Heart right ventricle (tissue), 16 donors: Measurements from ENCODE around the gene PITPNB. TPM values are rescaled to one million over a fixed set of nuclear protein-coding genes. Genes with fewer than 3 reads are reported as not detected.

Experiments used
- ATAC-seq, 8 donors: fragments of 200-7000 bp; cut with Tn5 transposase; one replicate each; pipeline ENCODE4 v1.9.1; 2020; ENCODE audit warnings: mild to moderate bottlenecking in 8 of 8, moderate library complexity in 8 of 8, moderate number of reproducible peaks in 1 of 8
- DNase-seq, 2 donors: peaks; one replicate each; pipeline ENCODE4 v3.0.0-alpha.2; 2020
- H3K27ac ChIP-seq, 10 donors: fragments of 200-600 bp; sonication (generic) in 2 of 10; one replicate each; pipeline versions ENCODE4 v1.5.0 to v1.8.0; 2020 to 2022; ENCODE audit warnings: mild to moderate bottlenecking in 3 of 10
- H3K27me3 ChIP-seq, 7 donors: fragments of 200-600 bp; one replicate each; pipeline ENCODE4 v1.8.0; 2021 to 2022; ENCODE audit warnings: mild to moderate bottlenecking in 2 of 7
- H3K36me3 ChIP-seq, 9 donors: fragments of 200-600 bp; sonication (generic) in 1 of 9; one replicate each; pipeline versions ENCODE4 v1.5.0 to v1.8.0; 2020 to 2022; ENCODE audit warnings: mild to moderate bottlenecking in 2 of 9
- H3K4me1 ChIP-seq, 9 donors: fragments of 200-600 bp; sonication (generic) in 1 of 9; one replicate each; pipeline versions ENCODE4 v1.5.0 to v1.8.0; 2020 to 2022; ENCODE audit warnings: mild to moderate bottlenecking in 4 of 9
- H3K4me3 ChIP-seq, 10 donors: fragments of 200-600 bp; sonication (generic) in 2 of 10; one replicate each; pipeline versions ENCODE4 v1.5.0 to v1.8.0; 2020 to 2022; ENCODE audit warnings: mild to moderate bottlenecking in 7 of 10, moderate library complexity in 2 of 10
- H3K9me3 ChIP-seq, 11 donors: fragments of 200-600 bp in 10 of 11; sonication (generic) in 2 of 11; one replicate each; pipeline versions ENCODE4 v1.5.0 to v1.8.0; 2013 to 2022; ENCODE audit warnings: mild to moderate bottlenecking in 2 of 11, control low read depth in 1 of 11, moderate library complexity in 1 of 11
- WGBS, 2 donors: extraction: QIAGEN DNeasy Blood & Tissue Kit; methylation state at CpG; one replicate each; pipeline ENCODE4 v1.1.7; 2013; ENCODE audit warnings: inconsistent platforms in 1 of 2; 5-methylcytosine and 5-hydroxymethylcytosine counted together
- intact Hi-C, 10 donors: fragments of 100-400 bp; cut with DNase I; formaldehyde crosslinking; loops; one replicate each; pipeline versions ENCODE4 v1.11.1 to v1.14.2; 2022
- polyA plus RNA-seq, 2 donors: library from polyadenylated mRNA; stranded (reverse); fragments of 200-250 nt; gene quantifications; one replicate each; pipeline ENCODE4 v1.2.3, GENCODE V29; 2013
- total RNA-seq, 10 donors: library from RNA; stranded (reverse); fragmentation: NEBNext Ultra II Directional in 3 of 10; extraction: Animal tissue kit (Norgen Biotek cat#: 25700) in 3 of 10; gene quantifications; one replicate each; pipeline versions ENCODE4 v1.2.1 to v1.2.4, GENCODE V29; 2021 to 2023
- TF ChIP-seq, protein P1 (sequence below), 9 donors: fragments of 200-600 bp; sonication (generic) in 2 of 9; IDR thresholded peaks; one replicate each; pipeline versions ENCODE4 v1.5.0 to v1.8.0; 2021 to 2022; ENCODE audit warnings: antibody characterized with exemption in 9 of 9, mild to moderate bottlenecking in 5 of 9, moderate library complexity in 1 of 9
- donor health status: Arrhythmogenic right ventricular cardiomyopathy.
- donor health status: ischemic (EF 13 %, LVEDD 7.1; RV severe dilation, severe dysfunction).
- donor health status: healthy with polysubstance abuse.
- donor health status: DM: no; HTN: yes; CAD: no.
- donor health status: DM: no; HTN: no; CAD: no.
- donor health status: ischemic (EF 25% LVEDD 6.9; RV normal size, moderate dysfunction).
- donor health status: ischemic (EF 25% LVEDD 5.7; RV mildly dilated, moderate dysfunction).
- donor health status: healthy.
- donor health status: DM: yes; HTN: yes; CAD: no.
- donor health status: Ischemic cardiomyopathy.
- donor health status: ischemic (EF 35%, LVEDD 5.7; RV mildly dilated, moderate dysfunction).
- donor health status: nonischemic (EF 11% LVEDD 7.7; RV severe dilation, severe dysfunction).
- donor health status: DM: yes; HTN: yes; CAD: no.
- donor health status: PGD.
- donor health status: ischemic (EF 29% LVEDD 5.4; RV normal size, mild dysfunction).
- donor health status: nonischemic (EF 23%, LVEDD 6.1; RV moderate dilation, normal function).

The PITPNB gene
- total and polyA plus RNA-seq, 12 donors = 16.0 to 78.3 (median 58.1) TPM

DNA sequence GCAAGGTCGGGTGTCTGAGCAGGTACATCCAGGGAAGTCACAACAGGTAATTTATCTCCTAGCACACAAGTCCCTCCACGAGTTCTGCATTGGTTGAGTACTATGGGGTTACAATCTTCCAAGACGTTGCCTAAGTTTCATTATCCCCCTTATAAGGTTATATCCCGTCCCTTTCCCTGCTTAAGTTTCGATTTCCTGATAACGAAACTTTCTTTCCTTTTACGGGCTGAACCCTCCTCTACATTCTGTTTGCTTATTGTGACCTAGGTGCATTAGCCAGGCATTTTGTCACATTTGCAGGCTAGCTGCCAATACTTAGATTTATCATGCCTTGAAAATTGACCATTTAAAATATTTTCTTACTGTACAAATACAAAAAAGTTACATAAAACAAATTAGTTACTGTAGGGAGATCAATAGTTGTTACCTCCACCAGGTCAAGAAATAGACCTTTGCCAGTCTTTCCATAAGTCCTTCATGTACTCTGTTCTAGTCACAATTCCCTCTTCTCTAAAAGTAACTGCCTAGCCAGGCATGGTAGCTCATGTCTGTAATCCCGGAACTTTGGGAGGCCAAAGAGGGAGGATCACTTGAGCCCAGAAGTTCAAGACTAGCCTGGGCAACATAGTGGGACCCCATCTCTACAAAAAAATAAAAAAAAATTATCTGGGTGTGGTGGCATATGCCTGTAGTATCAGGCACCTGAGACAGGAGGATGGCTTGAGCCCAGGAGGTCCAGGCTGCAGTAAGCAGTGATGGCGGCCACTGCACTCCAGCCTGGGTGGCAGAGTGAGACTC lies 14.3 kb upstream of the PITPNB start:
- H3K4me3 ChIP-seq = peak overlapping the region in 5 of 10 donors; percentile 0 to 48 (median 36)
- WGBS, 2 donors = 88 to 91% methylated on average over 9 of the region's 9 CpGs
- DNase-seq (no peak), ATAC-seq (peak in 3 of 8 donors; percentile 37 to 87 (median 64))
- TF ChIP-seq, protein P1, sequence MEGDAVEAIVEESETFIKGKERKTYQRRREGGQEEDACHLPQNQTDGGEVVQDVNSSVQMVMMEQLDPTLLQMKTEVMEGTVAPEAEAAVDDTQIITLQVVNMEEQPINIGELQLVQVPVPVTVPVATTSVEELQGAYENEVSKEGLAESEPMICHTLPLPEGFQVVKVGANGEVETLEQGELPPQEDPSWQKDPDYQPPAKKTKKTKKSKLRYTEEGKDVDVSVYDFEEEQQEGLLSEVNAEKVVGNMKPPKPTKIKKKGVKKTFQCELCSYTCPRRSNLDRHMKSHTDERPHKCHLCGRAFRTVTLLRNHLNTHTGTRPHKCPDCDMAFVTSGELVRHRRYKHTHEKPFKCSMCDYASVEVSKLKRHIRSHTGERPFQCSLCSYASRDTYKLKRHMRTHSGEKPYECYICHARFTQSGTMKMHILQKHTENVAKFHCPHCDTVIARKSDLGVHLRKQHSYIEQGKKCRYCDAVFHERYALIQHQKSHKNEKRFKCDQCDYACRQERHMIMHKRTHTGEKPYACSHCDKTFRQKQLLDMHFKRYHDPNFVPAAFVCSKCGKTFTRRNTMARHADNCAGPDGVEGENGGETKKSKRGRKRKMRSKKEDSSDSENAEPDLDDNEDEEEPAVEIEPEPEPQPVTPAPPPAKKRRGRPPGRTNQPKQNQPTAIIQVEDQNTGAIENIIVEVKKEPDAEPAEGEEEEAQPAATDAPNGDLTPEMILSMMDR (IDR thresholded peaks at IDR 0.05) = no peak
- intact Hi-C loops = no loop called here
- H3K9me3 ChIP-seq = no peaks in the 10 kb centered on the region
- H3K27me3 ChIP-seq = no peaks in the 10 kb centered on the region
- no peaks in the 10 kb centered on the region for H3K4me1 ChIP-seq
- H3K36me3 ChIP-seq = no peaks in the 10 kb centered on the region
- H3K27ac ChIP-seq = peak overlapping the region in 4 of 10 donors; percentile 22 to 53 (median 37)

DNA sequence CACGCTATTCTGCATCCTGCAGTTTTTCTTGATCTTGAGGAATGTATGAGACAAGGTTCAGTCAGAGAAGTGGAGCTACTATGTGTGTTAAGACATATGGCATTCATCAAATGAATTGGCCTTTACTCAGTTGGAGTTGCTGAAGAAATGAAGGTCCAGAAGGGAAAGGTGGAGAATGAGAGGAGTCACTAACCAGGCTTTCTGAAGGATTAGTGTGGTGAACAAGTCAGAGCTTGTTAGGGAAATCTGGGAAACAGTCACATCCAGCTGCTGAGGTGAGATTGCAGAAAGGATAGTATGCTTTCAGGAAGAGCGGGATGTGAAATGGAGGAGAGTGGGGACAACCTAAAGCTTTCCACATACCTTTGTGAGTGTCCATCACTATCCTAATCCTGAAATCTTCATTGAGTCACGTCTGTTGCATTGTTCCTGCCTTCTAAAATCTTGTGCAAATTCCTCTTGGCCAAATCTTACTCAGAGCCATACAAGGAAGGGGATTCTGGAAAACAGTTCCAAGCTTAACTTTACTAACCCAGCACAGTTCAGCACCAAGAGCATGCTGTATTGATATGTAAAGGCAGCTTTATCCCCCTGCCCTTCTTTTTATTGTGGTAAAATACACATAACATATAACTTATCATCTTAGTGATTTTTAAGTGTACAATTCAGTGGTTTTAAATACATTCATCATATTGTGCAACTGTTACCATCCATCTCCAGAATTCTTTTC lies 11.4 kb upstream of the PITPNB start:
- Histone ChIP-seq H3K36me3 (no peaks in the 10 kb centered on the region), H3K9me3 (no peaks in the 10 kb centered on the region), H3K4me1 (no peaks in the 10 kb centered on the region), H3K27ac (no peak overlapping the region), H3K27me3 (no peaks in the 10 kb centered on the region), H3K4me3 (peak overlapping the region in 2 of 10 donors; percentile 36 to 48)
- 83 to 87% methylated on average over 3 of the region's 3 CpGs for WGBS, 2 donors
- TF ChIP-seq, protein P1 (IDR thresholded peaks at IDR 0.05) = no peak
- DNase-seq (no peak), ATAC-seq (no peak)
- intact Hi-C loops = no loop called here

DNA sequence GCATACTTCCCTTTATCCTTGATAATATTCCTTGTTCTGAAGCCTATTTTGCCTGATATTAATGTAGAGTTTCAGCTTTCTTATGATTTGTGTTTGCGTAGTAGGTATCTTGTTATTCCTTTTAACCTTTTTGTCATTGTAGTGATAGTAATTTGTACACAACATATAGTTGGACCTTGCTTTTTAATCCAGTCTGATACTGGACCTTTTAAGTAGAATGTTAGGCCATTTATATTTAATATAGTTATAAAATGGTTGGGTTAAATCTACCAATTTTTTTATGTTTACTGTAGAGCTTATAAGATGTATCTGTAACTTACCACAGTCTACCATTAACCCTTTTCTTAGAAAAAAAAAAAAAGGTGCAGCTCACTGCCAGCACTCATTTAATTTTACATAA lies 8.6 kb upstream of the PITPNB start:
- WGBS, 2 donors = 97 to 98% methylated on average over 1 of the region's 1 CpG

GRCh38 chr22:27925331-27925730 lies 6.3 kb upstream of the PITPNB start:
- Histone ChIP-seq H3K4me3 (no peak overlapping the region), H3K4me1 (peaks cover 0 to 12% (median 8%) of the 10 kb centered on the region in 9 donors), H3K9me3 (no peaks in the 10 kb centered on the region), H3K27me3 (no peaks in the 10 kb centered on the region), H3K27ac (no peak overlapping the region), H3K36me3 (peaks cover 0 to 23% (median 0%) of the 10 kb centered on the region in 9 donors)
- TF ChIP-seq, protein P1 (IDR thresholded peaks at IDR 0.05) = no peak
- WGBS, 2 donors = 97 to 100% methylated on average over 1 of the region's 1 CpG
- no peak for DNase-seq
- no peak for ATAC-seq
- intact Hi-C loops = loop anchor here in 1 of 10 donors (10.0 kb wide), 1 partner anchor 59 kb away; no protein-coding TSS in a partner anchor

More for the DNA sequence above, 8.6 kb upstream of the PITPNB start:
- no peak overlapping the region for H3K4me3 ChIP-seq
- no peaks in the 10 kb centered on the region for H3K9me3 ChIP-seq
- no peak overlapping the region for H3K27ac ChIP-seq
- TF ChIP-seq, protein P1 (IDR thresholded peaks at IDR 0.05) = no peak
- ATAC-seq = no peak
- no peak for DNase-seq
- intact Hi-C loops = loop anchor here in 1 of 10 donors (10.0 kb wide), 1 partner anchor 57 kb away; no protein-coding TSS in a partner anchor
- no peaks in the 10 kb centered on the region for H3K27me3 ChIP-seq
- H3K36me3 ChIP-seq = peaks cover 0 to 20% (median 0%) of the 10 kb centered on the region in 9 donors
- H3K4me1 ChIP-seq = no peaks in the 10 kb centered on the region
